Measurements from ENCODE around the gene ST6GALNAC3.

Gene ST6GALNAC3

GRCh38 chr1:76084029-76084627 lies 9.6 kb downstream of the ST6GALNAC3 start:
- TF ChIP-seq ZFX (IDR thresholded peaks at IDR 0.05; ENCODE audit: borderline replicate concordance), result no peak
- TF ChIP-seq CTCF (IDR thresholded peaks at IDR 0.05), result no peak
- no peak overlapping the region for H3K27ac ChIP-seq

GRCh38 chr1:76084685-76085084 lies 10.1 kb downstream of the ST6GALNAC3 start:
- no peak for TF ChIP-seq ZFX (IDR thresholded peaks at IDR 0.05; ENCODE audit: borderline replicate concordance)
- no peak for TF ChIP-seq CTCF (IDR thresholded peaks at IDR 0.05)
- H3K27ac ChIP-seq, result no peak overlapping the region

- TF ChIP-seq CTCF (IDR thresholded peaks at IDR 0.05) (no peak), ZFX (IDR thresholded peaks at IDR 0.05; ENCODE audit: borderline replicate concordance) (no peak)
- H3K27ac ChIP-seq, result no peak overlapping the region
Observed at GRCh38 chr1:76086109-76086508, 11.6 kb downstream of the ST6GALNAC3 start.

- no peak overlapping the region for H3K27ac ChIP-seq
Observed at GRCh38 chr1:76086597-76086996, 12.1 kb downstream of the ST6GALNAC3 start.

GRCh38 chr1:76090283-76091203 lies 16.0 kb downstream of the ST6GALNAC3 start:
- TF ChIP-seq ZFX (IDR thresholded peaks at IDR 0.05; ENCODE audit: borderline replicate concordance) (no peak), CTCF (IDR thresholded peaks at IDR 0.05) (no peak)
- H3K27ac ChIP-seq, result no peak overlapping the region

More at GRCh38 chr1:76086597-76086996, 12.1 kb downstream of the ST6GALNAC3 start:
- no peak for TF ChIP-seq ZFX (IDR thresholded peaks at IDR 0.05; ENCODE audit: borderline replicate concordance)
- no peak for TF ChIP-seq CTCF (IDR thresholded peaks at IDR 0.05)

GRCh38 chr1:76092812-76093211 lies 18.3 kb downstream of the ST6GALNAC3 start:
- TF ChIP-seq CTCF (IDR thresholded peaks at IDR 0.05), result no peak
- TF ChIP-seq ZFX (IDR thresholded peaks at IDR 0.05; ENCODE audit: borderline replicate concordance), result no peak
- no peak overlapping the region for H3K27ac ChIP-seq

All from 22Rv1 (cell line).